Subcutaneous adipose tissue (tissue), 4 donors: Measurements from ENCODE around the gene CHGA. TPM values are rescaled to one million over a fixed set of nuclear protein-coding genes. Genes with fewer than 3 reads are reported as not detected.

Experiments
- CTCF ChIP-seq: fragments of 450-650 bp; IDR thresholded peaks from one replicate; pipeline ENCODE4 v1.5.1; 2016; ENCODE audit warnings: low read depth, mild to moderate bottlenecking, control low read depth, antibody characterized with exemption, moderate library complexity
- total RNA-seq, 4 donors: library from RNA; depleted of rRNA; stranded (reverse); fragments of >200 nt; gene quantifications; one replicate each; pipeline ENCODE4 v1.1.0, GENCODE V29; 2016

The CHGA gene
- total RNA-seq, 4 donors from 2014 or later = 0.34 TPM; not detected in 3

DNA sequence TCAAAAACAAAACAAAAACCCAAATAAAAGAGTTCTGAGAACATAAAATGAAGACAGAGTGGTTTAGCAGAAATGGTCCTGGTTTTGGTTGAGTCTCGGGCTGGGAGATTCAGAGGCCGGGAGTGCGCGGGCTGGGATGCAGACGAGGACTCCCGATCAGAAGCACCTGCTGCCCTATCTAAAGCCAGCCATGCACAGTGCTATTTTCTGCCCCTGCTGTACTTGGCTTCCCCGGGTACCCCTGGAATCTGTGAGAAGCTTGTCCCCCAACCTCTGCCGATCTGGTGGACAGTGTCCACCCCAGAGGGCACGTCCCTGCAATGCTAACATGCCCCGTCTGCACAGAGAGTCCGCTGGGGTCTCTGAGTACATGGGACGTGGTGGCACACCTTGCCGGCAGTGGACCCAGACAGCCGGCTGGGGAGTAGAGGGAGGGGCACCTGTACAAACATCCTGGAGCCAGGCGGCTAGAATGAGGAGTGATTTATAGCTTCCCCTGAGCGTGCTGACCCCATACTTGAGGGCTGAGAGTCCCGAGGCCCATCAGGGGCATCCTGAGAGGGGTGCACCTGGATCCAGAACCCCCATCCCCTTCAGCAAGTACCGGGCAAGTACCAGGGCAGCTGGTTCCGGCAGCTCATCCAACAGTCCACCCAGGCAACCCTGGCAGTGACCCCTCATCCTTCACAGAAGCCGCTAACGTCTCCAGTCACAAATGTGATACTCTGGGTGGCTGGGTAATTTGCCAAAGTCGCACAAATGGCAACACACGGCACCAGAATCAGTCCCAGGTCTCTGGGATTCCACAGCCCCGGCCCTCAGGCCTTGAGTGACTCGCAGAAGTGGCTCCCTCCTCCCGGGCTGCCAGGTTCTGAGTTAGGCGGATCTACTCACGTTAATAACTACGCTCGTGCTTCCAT, 37.1 kb downstream of the CHGA start:
- TF ChIP-seq CTCF = no peak

DNA sequence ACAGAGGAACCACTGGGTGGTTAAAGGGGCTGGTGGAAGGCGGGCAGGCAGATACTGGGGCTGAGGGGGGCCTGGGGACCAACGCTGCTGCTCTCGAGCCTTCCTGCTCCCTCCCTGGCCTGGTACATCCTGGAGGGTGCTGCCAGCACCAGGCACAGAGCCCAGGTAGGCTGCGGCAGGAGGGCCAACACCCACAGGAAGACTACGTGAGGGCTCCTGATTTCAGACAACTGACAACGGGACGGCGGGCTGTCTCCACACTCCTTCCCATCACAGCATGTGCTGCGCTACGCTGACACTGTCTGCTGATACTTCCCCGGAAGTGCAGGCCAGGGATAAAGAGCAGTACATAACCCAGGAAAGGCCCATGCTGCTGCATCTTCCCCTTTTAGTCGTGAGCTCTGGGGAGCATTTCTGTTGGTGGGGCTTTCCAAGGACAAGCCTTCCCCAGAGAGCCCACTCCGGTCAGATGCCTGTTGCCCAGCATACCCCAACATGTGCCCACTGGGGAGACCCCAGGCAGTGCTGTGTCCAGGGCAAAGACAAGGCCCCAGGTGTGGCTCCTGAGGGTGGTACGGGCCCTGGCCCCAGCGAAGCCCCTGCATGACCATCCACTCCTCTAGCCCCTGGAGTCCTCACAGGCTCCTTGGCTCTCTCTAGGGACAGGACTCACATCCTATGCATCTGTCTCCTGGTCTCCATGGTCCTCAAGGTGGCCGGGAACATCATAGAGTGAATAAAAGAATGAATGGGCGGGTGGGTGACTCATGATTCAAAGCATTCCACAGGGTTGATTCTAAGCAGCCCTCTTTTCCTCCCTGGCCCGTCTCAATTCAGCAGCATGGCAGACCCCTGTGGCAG, 38.0 kb downstream of the CHGA start:
- TF ChIP-seq CTCF = no peak

DNA sequence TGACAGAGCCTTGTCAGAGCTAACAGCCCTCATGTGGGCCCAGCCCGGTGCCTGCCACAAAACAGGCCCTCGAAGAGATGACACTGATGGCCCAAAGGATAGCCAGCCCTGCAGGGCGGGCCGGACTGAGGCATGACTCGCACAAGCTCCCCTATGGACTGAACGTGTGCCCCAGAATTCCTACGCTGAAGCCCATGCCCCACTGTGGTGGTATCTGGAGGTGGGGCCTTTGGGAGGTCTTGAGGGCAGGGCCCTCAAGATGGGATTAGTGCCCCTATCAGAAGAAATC, 38.6 kb downstream of the CHGA start:
- TF ChIP-seq CTCF = no peak

GRCh38 chr14:92962031-92962830, 39.3 kb downstream of the CHGA start:
- TF ChIP-seq CTCF = no peak

DNA sequence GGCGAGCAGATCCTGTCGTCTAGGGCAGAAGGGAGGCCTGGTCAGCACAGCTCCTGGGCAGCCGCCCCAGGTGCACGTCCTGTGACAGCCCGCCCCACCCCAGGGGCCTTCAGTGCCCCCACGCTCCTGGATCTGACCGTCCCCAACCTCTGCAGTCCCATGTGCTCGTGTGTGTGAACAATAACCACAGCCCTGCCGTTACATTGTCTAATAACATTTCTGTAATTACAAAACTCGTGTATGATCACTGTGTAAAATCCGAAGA, 39.8 kb downstream of the CHGA start:
- TF ChIP-seq CTCF = no peak

GRCh38 chr14:92963301-92964123, 40.6 kb downstream of the CHGA start:
- TF ChIP-seq CTCF = no peak
